Measurements from ENCODE around the gene KLHL24. TPM values are rescaled to one million over a fixed set of nuclear protein-coding genes. Genes with fewer than 3 reads are reported as not detected.
"Not testable (repeated sequence)": the region's sequence is repeated elsewhere in the genome, so short reads cannot be mapped to it uniquely, and the experiment has no call there.

Gene KLHL24
- total and polyA plus RNA-seq, 11 donors: 16.5 to 275 (median 199) TPM

GRCh38 chr3:183619010-183619409 lies 16.4 kb upstream of the KLHL24 start:
- no peaks in the 10 kb centered on the region for H3K36me3 ChIP-seq
- H3K27ac ChIP-seq: no peak overlapping the region
- H3K4me1 ChIP-seq: peaks cover 0 to 10% (median under 1%) of the 10 kb centered on the region in 12 donors
- ATAC-seq (no peak), DNase-seq (no peak)
- 93 to 98% (median 94%) methylated on average over 4 of the region's 4 CpGs for WGBS, 4 donors
- TF ChIP-seq CTCF (IDR thresholded peaks at IDR 0.05): no peak
- intact Hi-C loops (cut with DNase I): loop anchor here in 2 of 10 donors (10.0 kb wide), 1 partner anchor 114 kb away; no protein-coding TSS in a partner anchor
- H3K27me3 ChIP-seq: no peaks in the 10 kb centered on the region
- H3K9me3 ChIP-seq: no peaks in the 10 kb centered on the region
- H3K4me3 ChIP-seq: no peak overlapping the region

GRCh38 chr3:183619624-183620251 lies 15.7 kb upstream of the KLHL24 start:
- no peak for DNase-seq
- H3K4me3 ChIP-seq: no peak overlapping the region
- H3K36me3 ChIP-seq: no peaks in the 10 kb centered on the region
- H3K27me3 ChIP-seq: no peaks in the 10 kb centered on the region
- H3K4me1 ChIP-seq: peaks cover 0 to 11% (median 3%) of the 10 kb centered on the region in 12 donors
- ATAC-seq: peak; percentile 22 to 57 (median 39)
- intact Hi-C loops (cut with DNase I): loop anchor here in 4 of 10 donors (5.0 to 10.0 kb wide), 3 partner anchors 32 to 115 kb away; no protein-coding TSS in a partner anchor
- H3K9me3 ChIP-seq: no peaks in the 10 kb centered on the region
- TF ChIP-seq POLR2A (IDR thresholded peaks at IDR 0.05) (no peak), CTCF (IDR thresholded peaks at IDR 0.05) (no peak)
- H3K27ac ChIP-seq: no peak overlapping the region

- intact Hi-C loops (cut with DNase I): loop anchor here in 2 of 10 donors (5.0 kb wide), 2 partner anchors 33 to 38 kb away; no protein-coding TSS in a partner anchor
- Histone ChIP-seq H3K36me3 (no peaks in the 10 kb centered on the region), H3K4me3 (no peak overlapping the region), H3K27ac (no peak overlapping the region), H3K4me1 (peaks cover 0 to 12% (median 7%) of the 10 kb centered on the region in 12 donors), H3K27me3 (no peaks in the 10 kb centered on the region), H3K9me3 (no peaks in the 10 kb centered on the region)
- DNase-seq (no peak), ATAC-seq (no peak)
- WGBS, 4 donors: 80 to 94% (median 87%) methylated on average over 1 of the region's 1 CpG
- TF ChIP-seq POLR2A (IDR thresholded peaks at IDR 0.05) (no peak), CTCF (IDR thresholded peaks at IDR 0.05) (no peak)
Observed at GRCh38 chr3:183620252-183620628, 15.2 kb upstream of the KLHL24 start.

- H3K27me3 ChIP-seq, H3K27ac ChIP-seq, ATAC-seq, DNase-seq, H3K4me3 ChIP-seq, H3K9me3 ChIP-seq, H3K36me3 ChIP-seq: not testable (repeated sequence)
- WGBS, 4 donors: 86 to 93% (median 88%) methylated on average over 2 of the region's 2 CpGs
- peaks cover 0 to 29% (median 14%) of the 10 kb centered on the region in 12 donors for H3K4me1 ChIP-seq
- intact Hi-C loops (cut with DNase I): loop anchor here in 2 of 10 donors (5.0 kb wide), 2 partner anchors 35 to 40 kb away; no protein-coding TSS in a partner anchor
Observed at GRCh38 chr3:183622473-183622872, 12.9 kb upstream of the KLHL24 start.
